Activated B cell treated with CpG ODN at 0.5 μM for 24 hours (primary cell): ENCODE data around the gene DNAH3. TPM values are rescaled to one million over a fixed set of nuclear protein-coding genes. Genes with fewer than 3 reads are reported as not detected.

Experiments used
- ATAC-seq: fragments of 200-7000 bp; cut with Tn5 transposase; one replicate; pipeline ENCODE4 v1.10.0; 2021; ENCODE audit warnings: low read depth, mild to moderate bottlenecking, moderate library complexity
- CTCF ChIA-PET: fragments of 350-600 bp; sonication (Branson Sonifier 250); formaldehyde crosslinking; loops from one replicate; lab custom pipeline; 2021; ENCODE audit warnings: antibody characterized with exemption; lab: Charles Lee
- POLR2A ChIA-PET: fragments of 350-600 bp; sonication (Branson Sonifier 250); formaldehyde crosslinking; loops from one replicate; lab custom pipeline; 2021; ENCODE audit warnings: antibody characterized with exemption; lab: Charles Lee
- DNase-seq: peaks from one replicate; pipeline ENCODE4 v3.0.0; 2022
- H3K27ac Mint-ChIP-seq: one replicate; pipeline ENCODE4 v1.8.0; 2020; ENCODE audit warnings: mixed read lengths
- H3K27me3 Mint-ChIP-seq: one replicate; pipeline ENCODE4 v1.8.0; 2021; ENCODE audit warnings: mixed read lengths
- H3K36me3 Mint-ChIP-seq: one replicate; pipeline ENCODE4 v1.8.0; 2021; ENCODE audit warnings: low read depth, mixed read lengths
- H3K4me1 Mint-ChIP-seq: one replicate; pipeline ENCODE4 v1.8.0; 2021; ENCODE audit warnings: mixed read lengths
- H3K4me3 Mint-ChIP-seq: one replicate; pipeline ENCODE4 v1.8.0; 2020; ENCODE audit warnings: mild to moderate bottlenecking, mixed read lengths
- H3K9me3 Mint-ChIP-seq: one replicate; pipeline ENCODE4 v1.8.0; 2020; ENCODE audit warnings: mixed read lengths
- intact Hi-C: fragments of 100-400 bp; cut with micrococcal nuclease; formaldehyde crosslinking; loops from one replicate; pipeline ENCODE4 v1.15.1; 2024
- total RNA-seq: library from RNA; stranded (reverse); gene quantifications from 2 replicates; pipeline ENCODE4 v1.2.3, GENCODE V29; 2022
- TF ChIP-seq, protein P1 (sequence below): fragments of 200-600 bp; IDR thresholded peaks from one replicate; pipeline ENCODE4 v1.8.0; 2022; ENCODE audit warnings: antibody characterized with exemption, mild to moderate bottlenecking

DNAH3 gene
- total RNA-seq, 1 donor from 2014 or later, result not detected

DNA sequence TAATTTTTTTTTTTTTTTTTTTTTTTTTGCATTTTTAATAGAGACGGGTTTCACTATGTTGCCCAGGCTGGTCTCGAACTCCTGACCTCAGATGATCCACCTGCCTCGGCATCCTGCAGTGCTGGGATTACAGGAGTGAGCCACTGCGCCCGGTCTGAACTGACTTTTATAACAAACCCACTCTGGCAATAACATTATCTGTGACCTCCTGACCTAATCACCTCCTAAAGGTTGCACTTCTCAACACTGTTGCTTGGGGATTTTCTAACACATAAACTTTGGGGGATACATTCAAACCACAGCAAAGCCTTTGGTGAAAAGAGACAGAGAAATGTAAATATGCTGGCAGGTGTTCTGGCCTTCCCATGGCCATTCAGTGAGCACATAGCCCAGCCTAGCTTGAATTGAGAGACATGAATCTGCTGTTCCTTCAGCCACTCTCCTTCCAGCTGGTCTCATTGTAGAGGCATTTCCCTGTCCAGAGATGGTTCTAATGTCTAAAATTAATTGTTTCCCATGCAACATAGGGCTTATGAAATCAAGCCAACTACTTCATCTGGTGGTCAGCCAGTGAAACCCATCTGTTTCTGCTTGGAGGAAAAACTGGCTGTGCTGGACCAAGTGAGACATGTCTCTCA is 221.8 kb downstream of the DNAH3 start:
- DNase-seq (no peak), ATAC-seq (no peak)
- no peaks in the 10 kb centered on the region for H3K4me1 Mint-ChIP-seq
- intact Hi-C loops, result no loop called here
- H3K27ac Mint-ChIP-seq, result no peak overlapping the region
- ChIA-PET CTCF (no interaction called here), POLR2A (no interaction called here)
- H3K9me3 Mint-ChIP-seq, result no peaks in the 10 kb centered on the region
- no peak overlapping the region for H3K4me3 Mint-ChIP-seq
- H3K27me3 Mint-ChIP-seq, result no peaks in the 10 kb centered on the region
- TF ChIP-seq, protein P1, sequence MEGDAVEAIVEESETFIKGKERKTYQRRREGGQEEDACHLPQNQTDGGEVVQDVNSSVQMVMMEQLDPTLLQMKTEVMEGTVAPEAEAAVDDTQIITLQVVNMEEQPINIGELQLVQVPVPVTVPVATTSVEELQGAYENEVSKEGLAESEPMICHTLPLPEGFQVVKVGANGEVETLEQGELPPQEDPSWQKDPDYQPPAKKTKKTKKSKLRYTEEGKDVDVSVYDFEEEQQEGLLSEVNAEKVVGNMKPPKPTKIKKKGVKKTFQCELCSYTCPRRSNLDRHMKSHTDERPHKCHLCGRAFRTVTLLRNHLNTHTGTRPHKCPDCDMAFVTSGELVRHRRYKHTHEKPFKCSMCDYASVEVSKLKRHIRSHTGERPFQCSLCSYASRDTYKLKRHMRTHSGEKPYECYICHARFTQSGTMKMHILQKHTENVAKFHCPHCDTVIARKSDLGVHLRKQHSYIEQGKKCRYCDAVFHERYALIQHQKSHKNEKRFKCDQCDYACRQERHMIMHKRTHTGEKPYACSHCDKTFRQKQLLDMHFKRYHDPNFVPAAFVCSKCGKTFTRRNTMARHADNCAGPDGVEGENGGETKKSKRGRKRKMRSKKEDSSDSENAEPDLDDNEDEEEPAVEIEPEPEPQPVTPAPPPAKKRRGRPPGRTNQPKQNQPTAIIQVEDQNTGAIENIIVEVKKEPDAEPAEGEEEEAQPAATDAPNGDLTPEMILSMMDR, result no peak
- peaks cover 12% of the 10 kb centered on the region for H3K36me3 Mint-ChIP-seq

DNA sequence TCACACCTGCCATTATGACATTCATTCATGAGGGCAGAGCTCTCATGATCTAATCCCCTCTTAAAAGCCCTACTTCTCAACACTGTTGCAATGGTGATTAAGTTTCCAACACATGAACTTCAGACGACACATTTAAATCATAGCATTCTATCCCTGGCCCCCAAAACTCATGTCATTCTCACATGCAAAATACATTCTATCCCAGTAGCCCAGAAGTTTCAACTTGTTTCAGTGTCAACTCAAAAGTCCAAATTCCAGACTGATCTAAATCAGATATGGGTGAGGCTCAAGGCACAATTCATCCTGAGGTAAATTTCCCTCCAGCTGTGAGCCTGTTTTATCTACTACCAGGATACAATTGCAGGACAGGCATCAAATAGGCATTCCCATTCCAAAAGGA is 224.9 kb downstream of the DNAH3 start:
- Mint-ChIP-seq H3K27me3 (no peaks in the 10 kb centered on the region), H3K36me3 (peaks cover 21% of the 10 kb centered on the region), H3K9me3 (no peaks in the 10 kb centered on the region), H3K4me3 (no peak overlapping the region), H3K27ac (no peak overlapping the region), H3K4me1 (peaks cover 2% of the 10 kb centered on the region)
- DNase-seq, result no peak
- CTCF ChIA-PET, result no interaction called here
- ATAC-seq, result no peak
- POLR2A ChIA-PET, result no interaction called here
- TF ChIP-seq, protein P1, result no peak
- intact Hi-C loops, result no loop called here

DNA sequence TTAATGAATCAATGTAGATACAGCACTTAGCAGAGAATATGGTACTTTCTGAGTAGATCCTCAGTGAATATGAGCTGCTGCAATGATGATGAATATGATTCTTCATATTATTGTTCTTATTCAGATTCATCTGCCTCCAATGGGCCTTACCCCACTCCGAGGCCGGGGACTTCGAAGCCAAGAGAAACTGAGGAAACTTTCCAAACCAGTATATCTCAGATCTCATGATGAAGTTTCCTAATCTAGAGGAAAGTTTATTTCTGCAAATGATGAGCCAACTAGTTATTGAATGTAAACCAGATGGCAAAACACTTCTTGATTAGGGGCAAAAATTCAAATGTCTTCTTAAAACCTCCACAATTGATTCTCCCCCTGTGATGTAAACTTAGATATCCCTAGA is 226.8 kb downstream of the DNAH3 start:
- H3K36me3 Mint-ChIP-seq, result peaks cover 30% of the 10 kb centered on the region
- H3K4me3 Mint-ChIP-seq, result no peak overlapping the region
- no peaks in the 10 kb centered on the region for H3K9me3 Mint-ChIP-seq
- ChIA-PET CTCF (no interaction called here), POLR2A (no interaction called here)
- intact Hi-C loops, result no loop called here
- no peaks in the 10 kb centered on the region for H3K27me3 Mint-ChIP-seq
- H3K4me1 Mint-ChIP-seq, result peaks cover 2% of the 10 kb centered on the region
- TF ChIP-seq, protein P1, result no peak
- DNase-seq, result no peak
- no peak for ATAC-seq
- no peak overlapping the region for H3K27ac Mint-ChIP-seq

DNA sequence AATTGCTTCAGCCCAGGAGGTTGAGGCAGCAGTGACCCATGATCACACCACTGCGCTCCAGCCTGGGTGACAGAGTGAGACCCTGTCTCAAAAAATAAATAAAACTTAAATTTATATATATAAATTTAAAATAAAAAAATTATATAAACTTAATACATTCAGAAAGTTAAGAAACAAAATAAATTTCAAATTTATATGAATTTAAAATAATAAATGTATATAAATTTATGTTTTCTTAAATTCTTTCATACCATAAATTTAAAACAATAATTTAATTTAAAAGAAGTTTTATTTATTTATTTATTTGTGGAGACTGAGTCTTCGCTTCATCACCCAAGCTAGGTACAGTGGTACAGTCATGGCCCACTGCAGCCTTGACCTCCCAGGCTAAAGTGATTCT is 229.8 kb downstream of the DNAH3 start:
- CTCF ChIA-PET, result no interaction called here
- intact Hi-C loops, result no loop called here
- ATAC-seq, result no peak

DNA sequence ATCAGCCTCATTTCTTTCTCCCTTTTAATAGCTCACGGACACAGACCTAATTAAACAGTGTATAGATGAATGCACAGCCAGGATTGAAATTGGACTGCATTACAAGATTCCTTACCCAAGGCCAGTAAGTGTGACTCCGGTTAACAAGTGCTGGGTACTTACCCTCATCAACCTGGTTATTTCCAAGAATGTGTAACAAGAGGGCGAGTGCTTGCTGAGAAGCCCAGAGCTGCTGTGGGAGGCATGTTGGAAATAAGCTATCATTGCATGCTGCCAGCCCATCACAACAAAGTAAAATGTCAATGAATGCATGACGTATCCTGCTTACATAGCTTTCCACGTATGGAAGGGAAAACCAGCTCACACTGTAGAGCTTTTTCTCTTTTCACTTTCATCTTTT is 230.6 kb downstream of the DNAH3 start:
- POLR2A ChIA-PET, result interaction anchor here (0.6 to 1.0 kb wide), 2 partner anchors 11 to 1206 kb away, joined by 3 read pairs; no protein-coding TSS in a partner anchor
- no peaks in the 10 kb centered on the region for H3K27me3 Mint-ChIP-seq
- H3K27ac Mint-ChIP-seq, result no peak overlapping the region
- ATAC-seq, result no peak
- no peak overlapping the region for H3K4me3 Mint-ChIP-seq
- intact Hi-C loops, result no loop called here
- H3K9me3 Mint-ChIP-seq, result no peaks in the 10 kb centered on the region
- peaks cover 12% of the 10 kb centered on the region for H3K4me1 Mint-ChIP-seq
- H3K36me3 Mint-ChIP-seq, result peaks cover 41% of the 10 kb centered on the region
- no peak for DNase-seq
- TF ChIP-seq, protein P1, result no peak
- CTCF ChIA-PET, result no interaction called here

More for the DNA sequence above, 229.8 kb downstream of the DNAH3 start:
- Mint-ChIP-seq H3K27ac (no peak overlapping the region), H3K27me3 (no peaks in the 10 kb centered on the region), H3K4me3 (no peak overlapping the region), H3K36me3 (peaks cover 40% of the 10 kb centered on the region), H3K4me1 (peaks cover 12% of the 10 kb centered on the region), H3K9me3 (no peaks in the 10 kb centered on the region)
- TF ChIP-seq, protein P1, result no peak
- POLR2A ChIA-PET, result no interaction called here
- DNase-seq, result no peak
